ENCODE results near the gene ZFP64. TPM values are rescaled to one million over a fixed set of nuclear protein-coding genes. Genes with fewer than 3 reads are reported as not detected.

Gene ZFP64
- total RNA-seq, 3 donors from 2014 or later (not counting 1 experiment from before 2014, with no cell fraction given), result 11.7 to 14.8 (median 13.9) TPM

GRCh38 chr20:52236292-52236691, 44.7 kb upstream of the ZFP64 start:
- intact Hi-C loops (cut with micrococcal nuclease), result no loop called here
- TF ChIP-seq CTCF (IDR thresholded peaks at IDR 0.05), result no peak
- H3K27me3 ChIP-seq (ENCODE audit: control insufficient read depth, insufficient read depth, low read length), result no peaks in the 10 kb centered on the region
- H3K9me3 ChIP-seq (ENCODE audit: control insufficient read depth, insufficient read depth, low read length), result no peaks in the 10 kb centered on the region
- Mint-ChIP-seq H3K27me3 (ENCODE audit: low read depth in 2 of 2) (peaks cover 8 to 32% of the 10 kb centered on the region in 2 donors), H3K27ac (no peak overlapping the region), H3K4me1 (no peaks in the 10 kb centered on the region), H3K9me3 (no peaks in the 10 kb centered on the region), H3K36me3 (no peaks in the 10 kb centered on the region), H3K4me3 (no peak overlapping the region)
- H3K36me3 ChIP-seq (ENCODE audit: control insufficient read depth, insufficient read depth, low read length), result no peaks in the 10 kb centered on the region
- WGBS (ENCODE audit: insufficient coverage), result 93% methylated on average over 7 of the region's 7 CpGs
- no peak overlapping the region for H3K4me3 ChIP-seq (ENCODE audit: low read length)
- DNase-seq (no peak), ATAC-seq (no peak)
- no peaks in the 10 kb centered on the region for H3K4me1 ChIP-seq (ENCODE audit: control insufficient read depth, insufficient read depth, low read length)
- H3K27ac ChIP-seq (ENCODE audit: low read length), result no peak overlapping the region

- intact Hi-C loops (cut with micrococcal nuclease), result no loop called here
- DNase-seq (no peak), ATAC-seq (no peak)
- H3K4me3 Mint-ChIP-seq, result no peak overlapping the region
- no peaks in the 10 kb centered on the region for H3K36me3 Mint-ChIP-seq
- no peak overlapping the region for H3K27ac Mint-ChIP-seq
- 98% methylated on average over 4 of the region's 4 CpGs for WGBS (ENCODE audit: insufficient coverage)
- Histone ChIP-seq H3K9me3 (ENCODE audit: control insufficient read depth, insufficient read depth, low read length) (no peaks in the 10 kb centered on the region), H3K27ac (ENCODE audit: low read length) (no peak overlapping the region), H3K4me3 (ENCODE audit: low read length) (no peak overlapping the region), H3K27me3 (ENCODE audit: control insufficient read depth, insufficient read depth, low read length) (no peaks in the 10 kb centered on the region), H3K4me1 (ENCODE audit: control insufficient read depth, insufficient read depth, low read length) (no peaks in the 10 kb centered on the region), H3K36me3 (ENCODE audit: control insufficient read depth, insufficient read depth, low read length) (no peaks in the 10 kb centered on the region)
- no peaks in the 10 kb centered on the region for H3K9me3 Mint-ChIP-seq
- peaks cover 8 to 39% of the 10 kb centered on the region in 2 donors for H3K27me3 Mint-ChIP-seq (ENCODE audit: low read depth in 2 of 2)
- no peaks in the 10 kb centered on the region for H3K4me1 Mint-ChIP-seq
- no peak for TF ChIP-seq CTCF (IDR thresholded peaks at IDR 0.05)
These were observed 43.5 kb upstream of the ZFP64 start for GRCh38 chr20:52235129-52235528.

DNA sequence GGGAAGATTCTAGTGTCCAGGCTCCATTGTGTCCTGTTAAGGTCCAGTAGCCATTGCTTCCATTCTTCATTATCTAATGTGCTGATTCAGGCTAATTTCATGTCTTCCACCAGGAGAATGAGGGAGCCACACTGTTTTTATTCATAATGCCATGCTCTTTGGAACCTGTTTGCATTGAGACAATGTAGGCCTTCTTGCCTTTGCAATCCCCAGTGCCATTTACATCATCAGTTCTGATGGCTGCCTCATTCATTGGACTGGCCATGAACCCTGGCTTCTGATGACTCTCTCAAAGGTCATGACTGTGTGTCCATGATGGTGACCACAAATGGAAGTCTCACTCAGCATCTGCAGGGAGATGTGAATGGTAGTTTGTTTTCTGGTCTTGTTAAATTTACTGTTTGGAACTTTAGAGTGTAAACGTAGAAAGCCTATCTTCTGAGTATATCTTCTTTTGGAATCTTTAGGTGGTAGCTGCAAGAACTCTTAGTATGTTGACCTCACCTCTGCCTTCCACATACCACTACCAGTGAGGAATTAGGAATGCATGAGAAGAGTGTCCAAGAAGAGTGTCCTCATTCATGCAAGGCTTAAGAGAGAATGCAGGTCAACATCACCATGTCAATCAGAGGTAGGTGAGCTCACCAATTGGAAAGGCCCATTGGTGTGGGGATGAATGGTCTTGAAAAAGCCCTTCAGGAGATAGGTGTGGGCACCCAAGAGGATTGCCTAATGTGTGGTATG, 42.9 kb upstream of the ZFP64 start:
- no peaks in the 10 kb centered on the region for H3K4me1 ChIP-seq (ENCODE audit: control insufficient read depth, insufficient read depth, low read length)
- Mint-ChIP-seq H3K36me3 (no peaks in the 10 kb centered on the region), H3K4me1 (no peaks in the 10 kb centered on the region), H3K27ac (no peak overlapping the region), H3K9me3 (no peaks in the 10 kb centered on the region), H3K4me3 (no peak overlapping the region), H3K27me3 (ENCODE audit: low read depth in 2 of 2) (peaks cover 8 to 46% of the 10 kb centered on the region in 2 donors)
- no peaks in the 10 kb centered on the region for H3K27me3 ChIP-seq (ENCODE audit: control insufficient read depth, insufficient read depth, low read length)
- no peak for ATAC-seq
- no peak for TF ChIP-seq CTCF (IDR thresholded peaks at IDR 0.05)
- intact Hi-C loops (cut with micrococcal nuclease), result no loop called here
- no peaks in the 10 kb centered on the region for H3K9me3 ChIP-seq (ENCODE audit: control insufficient read depth, insufficient read depth, low read length)
- no CpG with 5 or more reads among the region's 1 CpG for WGBS (ENCODE audit: insufficient coverage)
- no peak overlapping the region for H3K27ac ChIP-seq (ENCODE audit: low read length)
- no peak overlapping the region for H3K4me3 ChIP-seq (ENCODE audit: low read length)
- DNase-seq, result no peak
- no peaks in the 10 kb centered on the region for H3K36me3 ChIP-seq (ENCODE audit: control insufficient read depth, insufficient read depth, low read length)

DNA sequence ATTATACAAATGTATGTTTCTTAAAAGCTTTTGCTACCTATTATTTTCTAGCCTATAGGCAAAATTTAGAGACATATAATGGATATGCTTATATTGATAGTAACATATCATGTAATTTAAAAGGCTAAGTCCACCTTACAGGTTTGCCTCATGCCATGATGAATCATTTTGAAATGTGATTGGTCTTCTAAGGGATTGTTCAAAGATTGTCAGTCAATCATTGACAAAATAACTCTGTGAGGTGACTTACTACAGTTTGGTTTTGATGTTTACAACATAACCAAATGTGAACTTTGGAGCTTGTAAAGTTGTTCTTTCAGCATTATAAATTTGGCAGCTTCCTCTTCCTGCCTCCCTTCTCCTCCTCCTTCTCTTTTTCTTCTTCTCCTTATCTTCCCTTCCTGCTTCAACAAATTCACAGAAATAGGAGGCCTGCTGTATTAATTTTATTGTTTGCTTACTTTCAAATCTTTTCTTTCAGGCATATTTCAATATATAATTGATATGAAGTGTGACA, 39.7 kb upstream of the ZFP64 start:
- Histone ChIP-seq H3K4me3 (ENCODE audit: low read length) (no peak overlapping the region), H3K36me3 (ENCODE audit: control insufficient read depth, insufficient read depth, low read length) (no peaks in the 10 kb centered on the region), H3K27me3 (ENCODE audit: control insufficient read depth, insufficient read depth, low read length) (no peaks in the 10 kb centered on the region), H3K9me3 (ENCODE audit: control insufficient read depth, insufficient read depth, low read length) (no peaks in the 10 kb centered on the region), H3K27ac (ENCODE audit: low read length) (no peak overlapping the region), H3K4me1 (ENCODE audit: control insufficient read depth, insufficient read depth, low read length) (no peaks in the 10 kb centered on the region)
- H3K36me3 Mint-ChIP-seq, result no peaks in the 10 kb centered on the region
- no peak for TF ChIP-seq CTCF (IDR thresholded peaks at IDR 0.05)
- H3K9me3 Mint-ChIP-seq, result no peaks in the 10 kb centered on the region
- ATAC-seq (no peak), DNase-seq (no peak)
- H3K27ac Mint-ChIP-seq, result no peak overlapping the region
- H3K27me3 Mint-ChIP-seq (ENCODE audit: low read depth in 2 of 2), result peaks cover 14 to 55% of the 10 kb centered on the region in 2 donors
- intact Hi-C loops (cut with micrococcal nuclease), result no loop called here
- H3K4me1 Mint-ChIP-seq, result no peaks in the 10 kb centered on the region
- no peak overlapping the region for H3K4me3 Mint-ChIP-seq
